ENCODE results near the gene PEX26. TPM values are rescaled to one million over a fixed set of nuclear protein-coding genes. Genes with fewer than 3 reads are reported as not detected.

Gene PEX26
- total and polyA plus RNA-seq, 2 donors (not counting 1 experiment from before 2014, with no cell fraction given), result 10.9 to 33.4 TPM

- intact Hi-C loops (cut with micrococcal nuclease), result no loop called here
- no peak overlapping the region for H2AFZ ChIP-seq (ENCODE audit: insufficient read depth, low read depth, low read length, poor library complexity, severe bottlenecking)
- H3K4me2 ChIP-seq (replicated peaks; ENCODE audit: low read depth, low read length, poor library complexity, severe bottlenecking), result peak overlapping the region; percentile 51
- no peak for ATAC-seq (ENCODE audit: low read depth)
- Mint-ChIP-seq H3K4me3 (peak overlapping the region; percentile 67), H3K4me1 (peaks cover 18% of the 10 kb centered on the region), H3K27ac (peak overlapping the region; percentile 63), H3K9me3 (ENCODE audit: insufficient read depth) (no peaks in the 10 kb centered on the region), H3K27me3 (no peaks in the 10 kb centered on the region)
- 80% methylated on average over 16 of the region's 22 CpGs for WGBS (ENCODE audit: insufficient coverage)
- peaks cover 0 to 27% of the 10 kb centered on the region in 2 experiments for H3K36me3 ChIP-seq (replicated peaks in 1 of 2; ENCODE audit: control extremely low read depth in 1 of 2, control insufficient read depth in 1 of 2, extremely low read depth in 1 of 2, insufficient read depth in 2 of 2, low read length in 1 of 2)
- ChIA-PET CTCF (interaction anchor here (1.2 kb wide), 1 partner anchor 16 kb away, joined by 3 read pairs; no protein-coding TSS in a partner anchor), POLR2A (no interaction called here)
- no peaks in the 10 kb centered on the region for H3K9me3 ChIP-seq (ENCODE audit: control extremely low read depth in 1 of 3, control insufficient read depth in 2 of 3, insufficient read depth in 1 of 3, low read length in 2 of 3)
- no peaks in the 10 kb centered on the region for H3K79me2 ChIP-seq (ENCODE audit: control insufficient read depth, insufficient read depth, low read length)
- no peak for TF ChIP-seq EZH2 (IDR thresholded peaks at IDR 0.05; ENCODE audit: borderline replicate concordance, insufficient read depth, low read depth, low read length, poor library complexity, severe bottlenecking)
- TF ChIP-seq, protein P1, sequence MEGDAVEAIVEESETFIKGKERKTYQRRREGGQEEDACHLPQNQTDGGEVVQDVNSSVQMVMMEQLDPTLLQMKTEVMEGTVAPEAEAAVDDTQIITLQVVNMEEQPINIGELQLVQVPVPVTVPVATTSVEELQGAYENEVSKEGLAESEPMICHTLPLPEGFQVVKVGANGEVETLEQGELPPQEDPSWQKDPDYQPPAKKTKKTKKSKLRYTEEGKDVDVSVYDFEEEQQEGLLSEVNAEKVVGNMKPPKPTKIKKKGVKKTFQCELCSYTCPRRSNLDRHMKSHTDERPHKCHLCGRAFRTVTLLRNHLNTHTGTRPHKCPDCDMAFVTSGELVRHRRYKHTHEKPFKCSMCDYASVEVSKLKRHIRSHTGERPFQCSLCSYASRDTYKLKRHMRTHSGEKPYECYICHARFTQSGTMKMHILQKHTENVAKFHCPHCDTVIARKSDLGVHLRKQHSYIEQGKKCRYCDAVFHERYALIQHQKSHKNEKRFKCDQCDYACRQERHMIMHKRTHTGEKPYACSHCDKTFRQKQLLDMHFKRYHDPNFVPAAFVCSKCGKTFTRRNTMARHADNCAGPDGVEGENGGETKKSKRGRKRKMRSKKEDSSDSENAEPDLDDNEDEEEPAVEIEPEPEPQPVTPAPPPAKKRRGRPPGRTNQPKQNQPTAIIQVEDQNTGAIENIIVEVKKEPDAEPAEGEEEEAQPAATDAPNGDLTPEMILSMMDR (IDR thresholded peaks at IDR 0.05), result no peak
- no peaks in the 10 kb centered on the region for H3K4me1 ChIP-seq (ENCODE audit: control insufficient read depth in 2 of 2, insufficient read depth in 2 of 2, low read length in 2 of 2)
- DNase-seq, result no peak
- H3K4me3 ChIP-seq (ENCODE audit: control extremely low read depth in 1 of 5, extremely low read depth in 1 of 5, insufficient read depth in 1 of 5, low read depth in 2 of 5, low read length in 4 of 5), result peak overlapping the region in 2 of 5 experiments; percentile 16 to 31
- H3K9ac ChIP-seq (ENCODE audit: low read length), result peak overlapping the region; percentile 26
- no peaks in the 10 kb centered on the region for H3K27me3 ChIP-seq (replicated peaks in 1 of 4; ENCODE audit: control extremely low read depth in 1 of 4, control insufficient read depth in 3 of 4, insufficient read depth in 4 of 4, low read length in 3 of 4)
- H4K20me1 ChIP-seq (ENCODE audit: control insufficient read depth, insufficient read depth, low read length, poor library complexity, severe bottlenecking), result no peaks in the 10 kb centered on the region
- H3K27ac ChIP-seq (ENCODE audit: low read length in 2 of 2), result peak overlapping the region in 1 of 2 donors; percentile 30
These were observed 14.2 kb downstream of the PEX26 start for GRCh38 chr22:18091916-18092526.

DNA sequence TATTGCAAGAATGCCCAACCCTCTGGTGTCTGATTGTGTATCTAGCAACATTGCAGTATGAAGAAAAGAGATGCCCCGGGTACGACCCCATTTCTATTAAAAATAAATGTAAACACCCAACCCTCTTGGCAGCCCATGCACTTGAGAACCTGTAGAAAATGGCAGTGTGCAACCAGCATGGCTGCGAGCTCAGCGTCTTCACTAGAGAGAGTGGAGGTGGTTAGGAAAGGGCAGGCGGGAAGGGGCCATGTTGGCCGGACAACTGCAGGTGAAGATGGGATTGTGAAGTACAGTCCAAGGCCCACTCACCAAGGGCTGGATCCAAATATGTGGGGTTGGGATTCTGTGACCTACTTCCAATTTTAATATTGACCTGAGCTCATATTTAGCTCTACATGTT lies 15.9 kb downstream of the PEX26 start:
- H3K36me3 ChIP-seq (replicated peaks in 1 of 2; ENCODE audit: control extremely low read depth in 1 of 2, control insufficient read depth in 1 of 2, extremely low read depth in 1 of 2, insufficient read depth in 2 of 2, low read length in 1 of 2), result peaks cover 0 to 11% of the 10 kb centered on the region in 2 experiments
- H3K27ac Mint-ChIP-seq, result no peak overlapping the region
- no peak overlapping the region for H3K27ac ChIP-seq (ENCODE audit: low read length in 2 of 2)
- intact Hi-C loops (cut with micrococcal nuclease), result no loop called here
- H3K27me3 ChIP-seq (replicated peaks in 1 of 4; ENCODE audit: control extremely low read depth in 1 of 4, control insufficient read depth in 3 of 4, insufficient read depth in 4 of 4, low read length in 3 of 4), result no peaks in the 10 kb centered on the region
- 100% methylated on average over 4 of the region's 6 CpGs for WGBS (ENCODE audit: insufficient coverage)
- H3K4me1 ChIP-seq (ENCODE audit: control insufficient read depth in 2 of 2, insufficient read depth in 2 of 2, low read length in 2 of 2), result no peaks in the 10 kb centered on the region
- no peak overlapping the region for H3K4me3 Mint-ChIP-seq
- ChIA-PET CTCF (no interaction called here), POLR2A (no interaction called here)
- no peaks in the 10 kb centered on the region for H3K9me3 Mint-ChIP-seq (ENCODE audit: insufficient read depth)
- H3K9ac ChIP-seq (ENCODE audit: low read length), result no peak overlapping the region
- ATAC-seq (ENCODE audit: low read depth) (no peak), DNase-seq (no peak)
- no peak overlapping the region for H3K4me2 ChIP-seq (replicated peaks; ENCODE audit: low read depth, low read length, poor library complexity, severe bottlenecking)
- no peak overlapping the region for H2AFZ ChIP-seq (ENCODE audit: insufficient read depth, low read depth, low read length, poor library complexity, severe bottlenecking)
- H3K79me2 ChIP-seq (ENCODE audit: control insufficient read depth, insufficient read depth, low read length), result no peaks in the 10 kb centered on the region
- H3K27me3 Mint-ChIP-seq, result no peaks in the 10 kb centered on the region
- no peaks in the 10 kb centered on the region for H3K9me3 ChIP-seq (ENCODE audit: control extremely low read depth in 1 of 3, control insufficient read depth in 2 of 3, insufficient read depth in 1 of 3, low read length in 2 of 3)
- no peak for TF ChIP-seq EZH2 (IDR thresholded peaks at IDR 0.05; ENCODE audit: borderline replicate concordance, insufficient read depth, low read depth, low read length, poor library complexity, severe bottlenecking)
- TF ChIP-seq, protein P1 (IDR thresholded peaks at IDR 0.05), result no peak
- peaks cover 18% of the 10 kb centered on the region for H3K4me1 Mint-ChIP-seq
- H4K20me1 ChIP-seq (ENCODE audit: control insufficient read depth, insufficient read depth, low read length, poor library complexity, severe bottlenecking), result no peaks in the 10 kb centered on the region
- H3K4me3 ChIP-seq (ENCODE audit: control extremely low read depth in 1 of 5, extremely low read depth in 1 of 5, insufficient read depth in 1 of 5, low read depth in 2 of 5, low read length in 4 of 5), result no peak overlapping the region

All from B cell (primary cell).